IPS-20b (cell line): Measurements from ENCODE around the gene SRF.

Source experiments
- H3K27ac ChIP-seq: one replicate; pipeline ENCODE4 v1.5.1; 2013; ENCODE audit warnings: low read length
- H3K27me3 ChIP-seq: 2 replicates; pipeline ENCODE4 v1.6.1; 2013; ENCODE audit warnings: mild to moderate bottlenecking, low read length, inconsistent platforms; ENCODE audit not compliant: insufficient read depth
- H3K36me3 ChIP-seq: 2 replicates; pipeline ENCODE4 v1.6.1; 2013; ENCODE audit warnings: low read depth, mild to moderate bottlenecking, inconsistent platforms, low read length, moderate library complexity; ENCODE audit not compliant: insufficient read depth
- H3K4me1 ChIP-seq: 2 replicates; pipeline ENCODE4 v1.6.1; 2013; ENCODE audit warnings: mild to moderate bottlenecking, control low read depth, inconsistent platforms, low read length, moderate library complexity; ENCODE audit not compliant: insufficient read depth
- H3K4me3 ChIP-seq: 2 replicates; pipeline ENCODE4 v1.5.1; 2013; ENCODE audit warnings: mild to moderate bottlenecking, low read length, inconsistent platforms
- H3K9ac ChIP-seq: 2 replicates; pipeline ENCODE4 v1.6.1; 2013; ENCODE audit warnings: low read depth, mild to moderate bottlenecking, inconsistent platforms, low read length, moderate library complexity
- H3K9me3 ChIP-seq: 2 replicates; pipeline ENCODE4 v1.6.1; 2013; ENCODE audit warnings: mild to moderate bottlenecking, low read depth, low read length, inconsistent platforms; ENCODE audit not compliant: insufficient read depth

SRF gene

DNA sequence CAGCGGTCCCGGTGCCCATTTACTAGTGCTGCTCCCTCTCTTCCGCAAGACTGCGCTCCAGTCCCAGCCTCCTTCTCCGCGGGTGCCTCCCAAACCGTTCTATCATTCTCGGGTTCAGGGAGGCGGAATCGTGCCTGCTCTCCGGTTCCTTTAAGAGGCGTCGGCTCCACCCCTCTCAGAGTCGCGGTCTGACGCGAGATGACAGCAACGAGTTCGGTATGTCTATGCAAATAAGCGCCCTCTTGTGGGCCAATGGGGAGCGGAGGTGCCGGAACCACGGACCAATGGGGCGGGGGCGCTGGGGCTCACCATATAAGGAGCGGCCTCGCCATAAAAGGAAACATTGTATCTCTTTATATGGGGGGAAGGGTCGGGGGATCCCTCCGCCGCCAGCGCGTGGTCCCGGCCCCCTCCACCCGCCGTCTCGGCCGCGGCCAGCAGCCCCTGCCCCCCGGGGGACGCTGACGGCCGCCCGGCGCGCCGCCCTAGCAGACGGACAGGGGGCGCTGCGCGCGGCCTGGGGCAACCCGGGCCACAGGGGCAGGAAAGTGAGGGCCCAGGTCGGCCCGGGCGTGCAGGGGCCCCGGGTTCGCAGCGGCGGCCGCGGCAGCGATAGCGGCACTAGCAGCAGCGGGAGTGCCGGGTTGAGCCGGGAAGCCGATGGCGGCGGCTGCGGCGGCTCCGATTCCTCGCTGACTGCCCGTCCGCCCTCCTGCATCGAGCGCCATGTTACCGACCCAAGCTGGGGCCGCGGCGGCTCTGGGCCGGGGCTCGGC is at the start of gene SRF:
TSS of gene SRF (plus strand) at position 339 of the 776 bp plus-strand sequence. CDS start at position 727, 388 bp downstream.
- peaks cover 22% of the 10 kb centered on the region for H3K36me3 ChIP-seq
- H3K9ac ChIP-seq: peak within 1 kb of the TSS; percentile 99
- no peaks in the 10 kb centered on the region for H3K9me3 ChIP-seq

DNA sequence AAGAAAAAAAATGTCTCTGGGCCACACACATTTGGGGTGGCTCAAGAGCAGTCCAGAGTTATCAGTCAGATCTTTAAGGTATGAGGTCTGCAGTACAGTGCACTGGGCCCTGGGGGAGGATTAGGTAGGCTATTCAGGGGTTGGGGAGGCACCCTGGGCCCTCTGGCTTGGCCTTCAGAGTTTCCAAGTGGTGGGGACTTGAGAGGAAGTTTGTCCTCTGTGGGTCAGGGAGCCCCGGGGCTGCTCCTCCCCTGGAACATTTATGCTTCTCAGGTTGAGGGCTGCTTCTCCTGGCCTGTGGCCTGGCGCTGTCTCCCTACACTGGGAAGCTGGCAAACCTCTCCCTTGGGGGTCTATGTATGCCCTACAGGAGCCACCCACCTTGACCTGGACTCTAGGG is 48.9 kb upstream of the SRF start:
- Histone ChIP-seq H3K36me3 (no peaks in the 10 kb centered on the region), H3K9ac (no peak overlapping the region), H3K4me1 (peaks cover 16% of the 10 kb centered on the region), H3K27me3 (no peaks in the 10 kb centered on the region), H3K4me3 (no peak overlapping the region), H3K27ac (no peak overlapping the region), H3K9me3 (no peaks in the 10 kb centered on the region)

More for the DNA sequence above, at the start of gene SRF:
- Histone ChIP-seq H3K27me3 (peaks cover 10% of the 10 kb centered on the region; the same call in 1 of the 2 replicates), H3K4me3 (peak within 1 kb of the TSS; percentile 98), H3K27ac (peak within 1 kb of the TSS; percentile 98), H3K4me1 (peaks cover 19% of the 10 kb centered on the region)

GRCh38 chr6:43123461-43124314 is 47.4 kb upstream of the SRF start:
- no peak overlapping the region for H3K27ac ChIP-seq
- no peaks in the 10 kb centered on the region for H3K27me3 ChIP-seq
- H3K4me3 ChIP-seq: no peak overlapping the region
- H3K9me3 ChIP-seq: no peaks in the 10 kb centered on the region
- no peaks in the 10 kb centered on the region for H3K36me3 ChIP-seq
- peaks cover 16% of the 10 kb centered on the region for H3K4me1 ChIP-seq
- peak overlapping the region; percentile 56; the same call in 1 of the 2 replicates for H3K9ac ChIP-seq

DNA sequence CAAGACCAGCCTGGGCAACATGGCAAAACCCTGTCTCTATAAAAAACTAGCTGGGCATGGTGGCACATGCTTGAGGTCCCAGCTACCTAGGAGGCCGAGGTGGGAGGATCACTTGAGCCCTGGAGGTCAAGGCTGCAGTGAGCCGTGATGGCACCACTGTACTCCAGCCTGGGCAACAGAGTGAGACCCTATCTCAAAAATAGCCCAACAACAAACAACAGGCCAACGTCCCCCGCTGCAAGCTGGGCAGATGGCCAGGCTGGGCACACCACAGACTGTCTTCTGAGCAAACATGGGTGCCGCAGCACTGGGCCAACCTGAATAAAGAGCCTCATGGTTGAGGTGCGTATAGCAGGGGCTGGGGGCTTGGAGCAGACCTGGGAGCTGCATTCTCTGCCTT is 46.6 kb upstream of the SRF start:
- peaks cover 16% of the 10 kb centered on the region for H3K4me1 ChIP-seq
- H3K9me3 ChIP-seq: no peaks in the 10 kb centered on the region
- H3K36me3 ChIP-seq: no peaks in the 10 kb centered on the region
- peak overlapping the region; percentile 56; the same call in 1 of the 2 replicates for H3K9ac ChIP-seq
- H3K4me3 ChIP-seq: no peak overlapping the region
- H3K27me3 ChIP-seq: no peaks in the 10 kb centered on the region
- no peak overlapping the region for H3K27ac ChIP-seq

DNA sequence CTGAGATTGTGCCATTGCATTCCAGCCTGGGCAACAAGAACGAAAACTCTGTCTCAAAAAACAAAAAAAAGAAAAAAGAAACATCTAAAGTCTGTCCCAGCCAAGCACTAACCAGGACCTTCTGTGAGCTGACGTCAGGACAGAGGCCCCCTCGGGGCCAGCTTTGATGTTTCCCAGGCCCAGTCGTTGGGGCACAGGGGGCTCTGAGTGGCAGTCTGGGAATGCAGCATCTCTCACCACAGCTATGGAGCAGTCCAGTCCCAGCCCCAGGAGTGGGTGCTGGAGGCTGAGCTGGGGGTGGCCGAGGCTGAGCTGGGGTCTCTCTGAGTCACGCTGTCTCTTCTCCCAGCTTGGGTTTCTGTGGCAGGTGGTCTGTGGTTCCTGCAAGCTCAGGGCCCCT is 46.0 kb upstream of the SRF start:
- H3K9me3 ChIP-seq: no peaks in the 10 kb centered on the region
- no peaks in the 10 kb centered on the region for H3K27me3 ChIP-seq
- H3K4me3 ChIP-seq: no peak overlapping the region
- H3K9ac ChIP-seq: no peak overlapping the region
- no peaks in the 10 kb centered on the region for H3K36me3 ChIP-seq
- no peak overlapping the region for H3K27ac ChIP-seq
- H3K4me1 ChIP-seq: peaks cover 16% of the 10 kb centered on the region

GRCh38 chr6:43125555-43125954 is 45.5 kb upstream of the SRF start:
- no peak overlapping the region for H3K9ac ChIP-seq

GRCh38 chr6:43127180-43127579 is 43.9 kb upstream of the SRF start:
- Histone ChIP-seq H3K4me1 (peaks cover 12% of the 10 kb centered on the region), H3K27me3 (no peaks in the 10 kb centered on the region), H3K4me3 (no peak overlapping the region), H3K36me3 (peaks cover 20% of the 10 kb centered on the region), H3K9ac (no peak overlapping the region), H3K27ac (no peak overlapping the region), H3K9me3 (no peaks in the 10 kb centered on the region)

More at GRCh38 chr6:43125555-43125954, 45.5 kb upstream of the SRF start:
- Histone ChIP-seq H3K4me1 (peaks cover 16% of the 10 kb centered on the region), H3K4me3 (no peak overlapping the region), H3K27ac (no peak overlapping the region), H3K27me3 (no peaks in the 10 kb centered on the region), H3K9me3 (no peaks in the 10 kb centered on the region), H3K36me3 (peaks cover 4% of the 10 kb centered on the region; the same call in 1 of the 2 replicates)

DNA sequence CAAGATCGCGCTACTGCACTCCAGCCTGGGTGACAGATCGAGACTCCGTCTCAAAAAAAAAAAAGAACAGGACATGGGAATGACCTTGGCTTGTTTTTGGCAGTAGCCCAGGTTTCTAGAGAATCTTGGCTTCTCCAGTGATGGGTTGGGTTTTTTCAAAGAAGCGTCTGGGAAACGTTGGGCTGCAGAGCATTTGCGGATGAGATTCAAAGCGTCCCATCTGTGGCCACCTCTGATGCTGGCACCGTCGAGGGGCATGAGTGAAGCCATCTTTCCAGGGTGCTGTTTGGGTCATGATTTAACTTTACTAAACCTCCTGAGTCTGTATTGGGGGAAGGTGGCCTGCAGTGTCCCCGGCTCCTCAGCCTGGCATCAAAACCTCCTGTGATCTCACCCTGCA is 43.2 kb upstream of the SRF start:
- H3K36me3 ChIP-seq: peaks cover 27% of the 10 kb centered on the region
- no peaks in the 10 kb centered on the region for H3K27me3 ChIP-seq
- no peak overlapping the region for H3K4me3 ChIP-seq
- H3K27ac ChIP-seq: no peak overlapping the region
- no peaks in the 10 kb centered on the region for H3K9me3 ChIP-seq
- H3K9ac ChIP-seq: no peak overlapping the region
- peaks cover 12% of the 10 kb centered on the region for H3K4me1 ChIP-seq

- Histone ChIP-seq H3K9me3 (no peaks in the 10 kb centered on the region), H3K4me1 (peaks cover 5% of the 10 kb centered on the region), H3K27me3 (no peaks in the 10 kb centered on the region), H3K36me3 (peaks cover 36% of the 10 kb centered on the region), H3K4me3 (no peak overlapping the region), H3K9ac (no peak overlapping the region), H3K27ac (no peak overlapping the region)
Observed at GRCh38 chr6:43128926-43129325, 42.1 kb upstream of the SRF start.

DNA sequence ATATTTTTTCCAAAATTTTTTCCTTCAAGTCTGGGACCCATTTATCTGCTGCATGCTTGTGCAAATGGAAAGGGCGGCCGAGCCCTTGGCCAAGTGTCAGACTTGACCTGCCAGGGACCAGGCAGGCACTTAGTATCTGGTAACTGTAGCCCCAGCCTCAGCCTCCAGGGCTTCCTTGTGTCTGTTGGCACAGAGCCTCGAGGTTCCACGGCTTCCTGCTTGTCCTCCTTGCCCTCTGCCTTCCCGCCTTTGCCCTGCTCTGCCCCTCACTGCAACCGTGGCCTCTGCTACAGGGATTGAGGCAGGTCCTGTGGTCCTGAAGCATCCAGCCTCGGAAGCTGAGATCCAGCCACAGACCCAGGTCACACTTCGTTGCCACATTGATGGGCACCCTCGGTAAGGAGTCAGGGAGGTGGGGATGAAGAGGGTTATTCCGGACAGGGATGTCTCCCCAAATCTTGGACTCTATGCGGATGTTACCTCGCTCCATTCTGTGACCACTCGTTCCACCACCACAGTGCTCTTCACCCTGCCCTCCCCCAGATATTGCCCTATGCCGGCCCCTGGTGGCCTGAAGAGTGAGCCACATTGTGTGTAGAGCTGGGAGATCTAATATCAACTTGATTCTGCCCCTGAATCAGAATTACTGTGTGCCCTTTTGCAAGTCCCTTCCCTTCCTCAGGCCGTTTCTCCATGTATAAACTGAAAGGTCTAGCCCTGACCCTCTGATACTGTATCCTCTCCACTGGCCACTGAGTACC is 41.5 kb upstream of the SRF start:
- Histone ChIP-seq H3K4me3 (no peak overlapping the region), H3K4me1 (peaks cover 3% of the 10 kb centered on the region; the same call in 1 of the 2 replicates), H3K9me3 (no peaks in the 10 kb centered on the region), H3K27ac (no peak overlapping the region), H3K9ac (no peak overlapping the region), H3K36me3 (peaks cover 36% of the 10 kb centered on the region), H3K27me3 (no peaks in the 10 kb centered on the region)

DNA sequence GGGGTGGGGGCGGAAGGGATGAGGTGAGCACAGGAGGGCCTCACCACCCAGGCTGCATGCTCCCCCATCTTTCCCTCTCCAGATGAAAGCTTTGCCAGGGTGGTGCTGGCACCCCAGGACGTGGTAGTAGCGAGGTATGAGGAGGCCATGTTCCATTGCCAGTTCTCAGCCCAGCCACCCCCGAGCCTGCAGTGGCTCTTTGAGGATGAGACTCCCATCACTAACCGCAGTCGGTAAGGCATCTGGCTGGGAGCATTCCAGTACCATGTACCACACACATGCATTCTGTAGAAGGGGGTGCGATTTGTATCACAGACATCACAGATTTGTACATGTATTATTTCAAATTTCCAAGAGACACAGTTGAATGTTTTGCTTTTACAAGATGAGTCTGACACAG is 40.6 kb upstream of the SRF start:
- H3K27me3 ChIP-seq: no peaks in the 10 kb centered on the region
- peaks cover 36% of the 10 kb centered on the region for H3K36me3 ChIP-seq
- H3K9ac ChIP-seq: no peak overlapping the region
- H3K27ac ChIP-seq: no peak overlapping the region
- H3K9me3 ChIP-seq: no peaks in the 10 kb centered on the region
- H3K4me1 ChIP-seq: peaks cover 3% of the 10 kb centered on the region; the same call in 1 of the 2 replicates
- H3K4me3 ChIP-seq: no peak overlapping the region
